AG09309 (cell line): Measurements from ENCODE around the gene LCNL1.

Experiments
- DNase-seq: peaks from one replicate; pipeline ENCODE4 v3.0.0-alpha.2; 2010; ENCODE audit warnings: low read depth
- H3K4me3 ChIP-seq: 2 replicates; pipeline ENCODE4 v1.5.1; 2011; ENCODE audit warnings: mild to moderate bottlenecking, low read depth, low read length, moderate library complexity; ENCODE audit not compliant: control insufficient read depth
- CTCF ChIP-seq: IDR thresholded peaks from 2 replicates; pipeline ENCODE4 v1.5.1; 2011; ENCODE audit warnings: mild to moderate bottlenecking, low read depth, low read length, inconsistent platforms; ENCODE audit not compliant: insufficient read depth, control insufficient read depth; ENCODE audit errors: missing control alignments

LCNL1 gene

DNA sequence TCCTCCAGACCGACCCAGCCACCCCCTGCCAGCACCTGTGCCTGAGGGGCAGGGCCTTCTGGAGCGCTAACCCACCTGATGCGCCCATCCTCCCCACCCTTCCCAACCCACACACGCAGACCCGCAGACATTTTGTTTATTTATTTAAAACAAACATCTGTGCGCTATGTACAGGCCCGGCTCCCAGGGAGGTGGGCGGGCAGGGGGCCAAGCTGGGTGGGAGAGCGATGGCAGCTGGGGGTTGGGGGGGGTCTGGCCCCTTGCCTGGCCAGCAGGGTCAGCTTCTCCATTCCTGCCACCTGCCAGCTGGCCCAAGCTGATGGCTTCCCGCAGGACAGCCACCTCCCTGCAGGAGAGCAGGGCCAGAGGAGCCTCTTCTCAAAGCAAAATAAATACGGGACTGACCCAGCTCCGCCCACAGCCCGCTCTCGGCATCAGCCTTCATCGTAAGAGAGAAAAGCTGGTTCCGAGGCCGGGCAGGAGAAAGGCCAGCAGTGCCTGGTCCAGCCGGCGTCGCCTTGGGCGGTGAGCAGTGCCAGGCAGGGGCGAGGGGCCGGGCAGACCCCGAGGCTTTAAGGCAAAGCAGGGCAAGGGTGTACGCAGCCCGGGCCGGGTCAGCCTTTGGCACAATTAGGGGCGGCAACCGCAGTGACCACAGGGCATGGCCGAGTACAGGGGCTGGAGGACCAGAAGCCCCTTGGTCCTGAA lies 24.5 kb downstream of the LCNL1 start:
- TF ChIP-seq CTCF = no peak
- no peak for DNase-seq
- no peak overlapping the region for H3K4me3 ChIP-seq

GRCh38 chr9:137007816-137008270 lies 25.1 kb downstream of the LCNL1 start:
- DNase-seq = no peak

DNA sequence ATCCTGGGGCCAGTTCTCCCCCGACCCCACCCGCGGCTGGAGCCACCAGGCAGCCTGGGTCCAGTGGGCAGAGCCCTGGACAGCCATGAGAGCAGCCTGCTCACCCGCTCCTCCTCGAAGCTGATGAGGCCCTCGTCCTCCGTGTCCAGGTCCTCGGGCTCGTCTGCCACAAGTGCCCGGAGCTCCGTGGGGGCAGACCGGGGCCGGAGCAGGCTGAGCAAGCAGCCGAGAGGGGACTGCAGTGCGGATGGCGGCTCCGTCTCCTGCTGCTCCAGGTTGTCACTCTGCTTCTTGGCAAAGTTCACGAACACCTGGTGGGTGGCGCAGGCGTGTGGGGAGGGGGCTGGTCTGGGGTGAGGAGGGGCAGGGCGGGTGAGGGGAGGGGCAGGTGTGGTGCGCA lies 25.5 kb downstream of the LCNL1 start:
- no peak for TF ChIP-seq CTCF
- H3K4me3 ChIP-seq = no peak overlapping the region
- DNase-seq = no peak

More at GRCh38 chr9:137007816-137008270, 25.1 kb downstream of the LCNL1 start:
- TF ChIP-seq CTCF = no peak
- H3K4me3 ChIP-seq = no peak overlapping the region

- no peak for TF ChIP-seq CTCF
- H3K4me3 ChIP-seq = no peak overlapping the region
- no peak for DNase-seq
Measured at GRCh38 chr9:137009217-137009616, 26.4 kb downstream of the LCNL1 start.

DNA sequence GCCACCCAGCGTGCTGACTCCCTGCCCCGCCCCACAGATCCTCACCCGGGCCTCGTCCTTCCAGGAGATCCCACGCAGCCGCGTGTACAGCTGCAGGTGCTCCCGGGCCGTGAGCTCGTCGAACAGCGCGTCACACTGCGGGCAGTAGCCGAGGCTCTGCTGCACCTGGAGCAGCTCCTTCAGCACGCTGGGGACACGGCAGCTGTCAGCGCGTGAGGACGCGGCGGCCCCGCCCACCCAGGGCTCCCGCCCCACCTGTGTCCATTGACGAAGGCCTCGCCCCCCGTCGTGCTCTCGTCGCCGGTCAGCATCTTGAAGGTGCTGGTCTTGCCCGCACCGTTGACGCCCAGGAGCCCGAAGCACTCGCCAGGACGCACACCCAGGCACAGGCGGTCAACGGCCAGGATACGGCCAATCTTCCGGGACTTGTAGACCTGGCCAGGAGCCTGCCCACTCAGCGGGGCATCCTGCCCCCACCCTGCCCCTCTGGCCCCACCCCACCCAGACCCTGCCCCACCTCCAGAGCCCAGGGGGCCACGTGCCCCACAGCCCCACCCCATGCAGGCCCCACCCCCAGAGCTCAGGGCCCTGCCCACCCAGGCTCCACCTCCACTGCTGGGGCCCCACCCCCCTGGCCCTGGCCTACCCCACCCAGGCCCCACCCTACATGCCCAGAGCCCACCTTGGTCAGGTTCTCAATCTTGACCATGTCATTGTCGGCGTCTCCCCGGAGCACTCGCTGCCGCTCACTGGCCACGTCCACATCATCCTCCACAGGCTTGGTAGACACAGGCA lies 27.3 kb downstream of the LCNL1 start:
- no peak for TF ChIP-seq CTCF
- DNase-seq = no peak
- H3K4me3 ChIP-seq = no peak overlapping the region

GRCh38 chr9:137011156-137011555 lies 28.4 kb downstream of the LCNL1 start:
- TF ChIP-seq CTCF = no peak
- no peak for DNase-seq
- H3K4me3 ChIP-seq = no peak overlapping the region
